Measurements from ENCODE around the gene SH3GL3.

Gene SH3GL3

GRCh38 chr15:83574345-83574744 lies 127.2 kb downstream of the SH3GL3 start:
- no peaks in the 10 kb centered on the region; the same call in none of the 2 replicates for H3K27me3 ChIP-seq (replicated peaks; ENCODE audit: control insufficient read depth, insufficient read depth, low read length)
- no peaks in the 10 kb centered on the region for H3K36me3 ChIP-seq (ENCODE audit: control insufficient read depth, insufficient read depth, low read length)
- no peak for TF ChIP-seq CTCF (IDR thresholded peaks at IDR 0.05; ENCODE audit: insufficient read depth, low read length, poor library complexity, severe bottlenecking)
- no peak overlapping the region for H3K4me3 ChIP-seq (replicated peaks; ENCODE audit: low read depth, low read length)
- DNase-seq (ENCODE audit: extremely low read depth, insufficient read length): no peak

- Histone ChIP-seq H3K4me3 (replicated peaks; ENCODE audit: low read depth, low read length) (no peak overlapping the region), H3K36me3 (ENCODE audit: control insufficient read depth, insufficient read depth, low read length) (no peaks in the 10 kb centered on the region), H3K27me3 (replicated peaks; ENCODE audit: control insufficient read depth, insufficient read depth, low read length) (peaks cover 2% of the 10 kb centered on the region)
- no peak for DNase-seq (ENCODE audit: extremely low read depth, insufficient read length)
- no peak for TF ChIP-seq CTCF (IDR thresholded peaks at IDR 0.05; ENCODE audit: insufficient read depth, low read length, poor library complexity, severe bottlenecking)
These were observed 131.6 kb downstream of the SH3GL3 start for GRCh38 chr15:83578691-83579090.

GRCh38 chr15:83581381-83581780 lies 134.2 kb downstream of the SH3GL3 start:
- peaks cover 2% of the 10 kb centered on the region for H3K27me3 ChIP-seq (replicated peaks; ENCODE audit: control insufficient read depth, insufficient read depth, low read length)
- H3K36me3 ChIP-seq (ENCODE audit: control insufficient read depth, insufficient read depth, low read length): no peaks in the 10 kb centered on the region
- TF ChIP-seq CTCF (IDR thresholded peaks at IDR 0.05; ENCODE audit: insufficient read depth, low read length, poor library complexity, severe bottlenecking): no peak
- H3K4me3 ChIP-seq (replicated peaks; ENCODE audit: low read depth, low read length): no peak overlapping the region
- no peak for DNase-seq (ENCODE audit: extremely low read depth, insufficient read length)

GRCh38 chr15:83582381-83582780 lies 135.2 kb downstream of the SH3GL3 start:
- Histone ChIP-seq H3K4me3 (replicated peaks; ENCODE audit: low read depth, low read length) (no peak overlapping the region), H3K27me3 (replicated peaks; ENCODE audit: control insufficient read depth, insufficient read depth, low read length) (peaks cover 2% of the 10 kb centered on the region), H3K36me3 (ENCODE audit: control insufficient read depth, insufficient read depth, low read length) (no peaks in the 10 kb centered on the region)
- no peak for DNase-seq (ENCODE audit: extremely low read depth, insufficient read length)
- TF ChIP-seq CTCF (IDR thresholded peaks at IDR 0.05; ENCODE audit: insufficient read depth, low read length, poor library complexity, severe bottlenecking): no peak

GRCh38 chr15:83585601-83586335 lies 138.6 kb downstream of the SH3GL3 start:
- Histone ChIP-seq H3K27me3 (replicated peaks; ENCODE audit: control insufficient read depth, insufficient read depth, low read length) (peaks cover 2% of the 10 kb centered on the region), H3K4me3 (replicated peaks; ENCODE audit: low read depth, low read length) (no peak overlapping the region), H3K36me3 (ENCODE audit: control insufficient read depth, insufficient read depth, low read length) (no peaks in the 10 kb centered on the region)
- no peak for TF ChIP-seq CTCF (IDR thresholded peaks at IDR 0.05; ENCODE audit: insufficient read depth, low read length, poor library complexity, severe bottlenecking)
- no peak for DNase-seq (ENCODE audit: extremely low read depth, insufficient read length)

All from GM06990 (cell line).